Measurements from ENCODE around the gene KIF16B. TPM values are rescaled to one million over a fixed set of nuclear protein-coding genes. Genes with fewer than 3 reads are reported as not detected.

KIF16B gene
- total and polyA plus RNA-seq, 9 of the 15 experiments (the other 6 are each of a cell fraction or from before 2014, with no cell fraction given), result 1.00 to 10.6 (median 8.5) TPM

GRCh38 chr20:16537025-16537665, 36.1 kb downstream of the KIF16B start:
- intact Hi-C loops (cut with micrococcal nuclease) (no loop called here), in situ Hi-C loops (cut with MboI) (no loop called here)
- WGBS (ENCODE audit: insufficient coverage, low coverage, missing lambda C conversion rate), result 41% methylated on average over 4 of the region's 4 CpGs
- Histone ChIP-seq H3K4me3 (no peak overlapping the region), H4K20me1 (replicated peaks; ENCODE audit: control insufficient read depth, insufficient read depth, low read length) (no peaks in the 10 kb centered on the region), H3K79me2 (ENCODE audit: control insufficient read depth, insufficient read depth, low read length) (no peaks in the 10 kb centered on the region), H3K4me2 (ENCODE audit: insufficient read depth, low read length) (no peak overlapping the region), H3K9me1 (ENCODE audit: control insufficient read depth, insufficient read depth, low read length) (no peaks in the 10 kb centered on the region), H3K36me3 (ENCODE audit: control insufficient read depth, insufficient read depth, low read length) (no peaks in the 10 kb centered on the region), H3K4me1 (replicated peaks in 1 of 2; ENCODE audit: control insufficient read depth in 2 of 2, insufficient read depth in 2 of 2, low read length in 2 of 2) (no peaks in the 10 kb centered on the region), H3K9me3 (replicated peaks; ENCODE audit: control insufficient read depth, insufficient read depth, low read depth, low read length) (no peaks in the 10 kb centered on the region), H3K9ac (ENCODE audit: insufficient read depth in 1 of 2, low read depth in 2 of 2, low read length in 2 of 2) (no peak overlapping the region), H2AFZ (ENCODE audit: low read depth, low read length) (no peak overlapping the region), H3K27me3 (ENCODE audit: control insufficient read depth in 2 of 2, insufficient read depth in 2 of 2, low read length in 2 of 2) (no peaks in the 10 kb centered on the region), H3K27ac (ENCODE audit: extremely low read depth, low read depth, low read length) (no peak overlapping the region)
- FAIRE-seq (no peak), ATAC-seq (no peak), DNase-seq (ENCODE audit: extremely low read depth in 1 of 4, low spot score in 3 of 4) (no peak)
- CTCF ChIA-PET (ENCODE audit: low intra/inter-chr PET ratio), result no interaction called here
- BruUV-seq (replicated peaks), result no TSS peak
- no peak for TF ChIP-seq GABPB2 (CRISPR knock-in tag; conservative IDR thresholded peaks at IDR 0.05)
- TF ChIP-seq, protein P1, sequence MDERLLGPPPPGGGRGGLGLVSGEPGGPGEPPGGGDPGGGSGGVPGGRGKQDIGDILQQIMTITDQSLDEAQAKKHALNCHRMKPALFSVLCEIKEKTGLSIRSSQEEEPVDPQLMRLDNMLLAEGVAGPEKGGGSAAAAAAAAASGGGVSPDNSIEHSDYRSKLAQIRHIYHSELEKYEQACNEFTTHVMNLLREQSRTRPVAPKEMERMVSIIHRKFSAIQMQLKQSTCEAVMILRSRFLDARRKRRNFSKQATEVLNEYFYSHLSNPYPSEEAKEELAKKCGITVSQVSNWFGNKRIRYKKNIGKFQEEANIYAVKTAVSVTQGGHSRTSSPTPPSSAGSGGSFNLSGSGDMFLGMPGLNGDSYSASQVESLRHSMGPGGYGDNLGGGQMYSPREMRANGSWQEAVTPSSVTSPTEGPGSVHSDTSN (CRISPR knock-in tag; IDR thresholded peaks at IDR 0.05; ENCODE audit: low read depth), result no peak
- TF ChIP-seq, protein P1 (tag; conservative IDR thresholded peaks at IDR 0.05; ENCODE audit: low read depth), result no peak
- POLR2A ChIA-PET, result no interaction called here
